CD4-positive, alpha-beta T cell (primary cell): ENCODE results near the gene VWA7. TPM values are rescaled to one million over a fixed set of nuclear protein-coding genes. Genes with fewer than 3 reads are reported as not detected.

ENCODE experiments used
- ATAC-seq: fragments of 200-7000 bp; cut with Tn5 transposase; one replicate; pipeline ENCODE4 v1.10.0; 2022; ENCODE audit warnings: mild to moderate bottlenecking; ENCODE audit not compliant: poor library complexity
- CTCF ChIA-PET: fragments of 350-600 bp; sonication (Branson Sonifier 250); formaldehyde crosslinking; loops from one replicate; lab custom pipeline; 2021; ENCODE audit warnings: antibody characterized with exemption, inconsistent platforms; lab: Charles Lee
- POLR2A ChIA-PET: fragments of 350-600 bp; sonication (Branson Sonifier 250); formaldehyde crosslinking; loops from one replicate; lab custom pipeline; 2021; ENCODE audit warnings: antibody characterized with exemption, inconsistent platforms; lab: Charles Lee
- DNase-seq, 14 experiments: peaks; one replicate each; pipeline ENCODE4 v3.0.0-alpha.2; 2013 to 2020; ENCODE audit warnings: mixed read lengths in 2 of 14
- H3K27ac ChIP-seq, 2 donors: one replicate each; pipeline versions ENCODE4 v1.5.1 to v1.7.0; 2013; ENCODE audit warnings: low read length in 2 of 2, low read depth in 1 of 2, mild to moderate bottlenecking in 1 of 2
- H3K27me3 ChIP-seq, 2 experiments: 1 replicate in 1 of 2; 2 replicates in 1 of 2; pipeline versions ENCODE4 v1.6.1 to v1.7.0; 2013; ENCODE audit warnings: low read length in 2 of 2, control low read depth in 1 of 2, mild to moderate bottlenecking in 1 of 2, moderate library complexity in 1 of 2; ENCODE audit not compliant: insufficient read depth in 2 of 2, control insufficient read depth in 1 of 2
- H3K36me3 ChIP-seq: one replicate; pipeline ENCODE4 v1.6.1; 2013; ENCODE audit warnings: low read length, control low read depth; ENCODE audit not compliant: insufficient read depth
- H3K4me1 ChIP-seq: one replicate; pipeline ENCODE4 v1.6.1; 2013; ENCODE audit warnings: low read length, control low read depth; ENCODE audit not compliant: insufficient read depth
- H3K4me3 ChIP-seq: one replicate; pipeline ENCODE4 v1.5.1; 2013; ENCODE audit warnings: mild to moderate bottlenecking, low read length, moderate library complexity
- H3K9me3 ChIP-seq, 2 experiments: 1 replicate in 1 of 2; 2 replicates in 1 of 2; pipeline versions ENCODE4 v1.6.1 to v1.7.0; 2013; ENCODE audit warnings: low read length in 2 of 2, mild to moderate bottlenecking in 2 of 2, control low read depth in 1 of 2, moderate library complexity in 1 of 2; ENCODE audit not compliant: control insufficient read depth in 1 of 2, insufficient read depth in 1 of 2
- H3K27ac Mint-ChIP-seq: one replicate; pipeline ENCODE4 v1.8.0; 2020; ENCODE audit warnings: mixed read lengths
- H3K27me3 Mint-ChIP-seq: one replicate; pipeline ENCODE4 v1.8.0; 2021; ENCODE audit warnings: mixed read lengths
- H3K36me3 Mint-ChIP-seq: one replicate; pipeline ENCODE4 v1.8.0; 2021; ENCODE audit warnings: low read depth, mixed read lengths
- H3K4me1 Mint-ChIP-seq: one replicate; pipeline ENCODE4 v1.8.0; 2021; ENCODE audit warnings: low read depth, mixed read lengths
- H3K4me3 Mint-ChIP-seq: one replicate; pipeline ENCODE4 v1.8.0; 2020; ENCODE audit warnings: mild to moderate bottlenecking, mixed read lengths
- H3K9me3 Mint-ChIP-seq: one replicate; pipeline ENCODE4 v1.8.0; 2020; ENCODE audit warnings: mixed read lengths
- intact Hi-C, 2 experiments: fragments of 100-400 bp; cut with DNase I in 1 of 2; cut with micrococcal nuclease in 1 of 2; formaldehyde crosslinking; loops; one replicate each; pipeline versions ENCODE4 v1.15.1 to v1.9.0; 2023 to 2025; cut with DNase I, micrococcal nuclease
- polyA plus RNA-seq, 2 donors: library from polyadenylated mRNA; unstranded; fragments of 120-200 nt; gene quantifications; one replicate each; pipeline ENCODE4 v1.2.1, GENCODE V29; 2013
- total RNA-seq, 174 experiments: library from RNA in 2 of 174; stranded (reverse) in 2 of 174; gene quantifications; one replicate each; pipeline ENCODE4 v1.2.3 and lab custom pipeline; 2021 to 2026
- TF ChIP-seq, protein P1 (sequence below): fragments of 200-600 bp; IDR thresholded peaks from one replicate; pipeline ENCODE4 v1.8.0; 2022; ENCODE audit warnings: antibody characterized with exemption, mild to moderate bottlenecking

Gene VWA7, protein sequence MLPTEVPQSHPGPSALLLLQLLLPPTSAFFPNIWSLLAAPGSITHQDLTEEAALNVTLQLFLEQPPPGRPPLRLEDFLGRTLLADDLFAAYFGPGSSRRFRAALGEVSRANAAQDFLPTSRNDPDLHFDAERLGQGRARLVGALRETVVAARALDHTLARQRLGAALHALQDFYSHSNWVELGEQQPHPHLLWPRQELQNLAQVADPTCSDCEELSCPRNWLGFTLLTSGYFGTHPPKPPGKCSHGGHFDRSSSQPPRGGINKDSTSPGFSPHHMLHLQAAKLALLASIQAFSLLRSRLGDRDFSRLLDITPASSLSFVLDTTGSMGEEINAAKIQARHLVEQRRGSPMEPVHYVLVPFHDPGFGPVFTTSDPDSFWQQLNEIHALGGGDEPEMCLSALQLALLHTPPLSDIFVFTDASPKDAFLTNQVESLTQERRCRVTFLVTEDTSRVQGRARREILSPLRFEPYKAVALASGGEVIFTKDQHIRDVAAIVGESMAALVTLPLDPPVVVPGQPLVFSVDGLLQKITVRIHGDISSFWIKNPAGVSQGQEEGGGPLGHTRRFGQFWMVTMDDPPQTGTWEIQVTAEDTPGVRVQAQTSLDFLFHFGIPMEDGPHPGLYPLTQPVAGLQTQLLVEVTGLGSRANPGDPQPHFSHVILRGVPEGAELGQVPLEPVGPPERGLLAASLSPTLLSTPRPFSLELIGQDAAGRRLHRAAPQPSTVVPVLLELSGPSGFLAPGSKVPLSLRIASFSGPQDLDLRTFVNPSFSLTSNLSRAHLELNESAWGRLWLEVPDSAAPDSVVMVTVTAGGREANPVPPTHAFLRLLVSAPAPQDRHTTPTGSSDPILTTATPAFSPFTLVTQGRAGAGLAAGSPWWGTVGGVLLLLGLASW
- total RNA-seq (1 to 10 TPM; 1.7 TPM), total RNA-seq (lab: John Stamatoyannopoulos, UW) (0.33 to 7.1 (median 1.4) reads per million in 172 experiments)
- polyA plus RNA-seq (2013, experiment 1 of 2): 1.9 TPM
- 2.8 TPM for polyA plus RNA-seq (2013, experiment 2 of 2)

- no peaks in the 10 kb centered on the region for H3K9me3 ChIP-seq
- no peaks in the 10 kb centered on the region for H3K9me3 Mint-ChIP-seq
- ATAC-seq (peak; percentile 81), DNase-seq (peak; percentile 33 to 83 (median 55))
- no peak within 1 kb of the TSS for H3K27ac Mint-ChIP-seq
- no peak within 1 kb of the TSS for H3K4me3 Mint-ChIP-seq
- no peaks in the 10 kb centered on the region for H3K27me3 ChIP-seq
- no peaks in the 10 kb centered on the region for H3K27me3 Mint-ChIP-seq
- H3K4me3 ChIP-seq: peak within 1 kb of the TSS; percentile 31
- peaks cover 35% of the 10 kb centered on the region for H3K36me3 ChIP-seq
- no peak within 1 kb of the TSS for H3K27ac ChIP-seq
- H3K36me3 Mint-ChIP-seq: peaks cover 25% of the 10 kb centered on the region
- H3K4me1 Mint-ChIP-seq: peaks cover 29% of the 10 kb centered on the region
- ChIA-PET CTCF (interaction anchor here (0.6 to 2.5 kb wide), 4 partner anchors 7 to 19 kb away, joined by 3 to 6 read pairs (median 4); no protein-coding TSS in a partner anchor), POLR2A (interaction anchor here (0.6 to 1.4 kb wide), 3 partner anchors 11 to 40 kb away, joined by 3 to 4 read pairs (median 4); partner anchors contain the start of gene MSH5)
- intact Hi-C loops: no loop called here
- TF ChIP-seq, protein P1, sequence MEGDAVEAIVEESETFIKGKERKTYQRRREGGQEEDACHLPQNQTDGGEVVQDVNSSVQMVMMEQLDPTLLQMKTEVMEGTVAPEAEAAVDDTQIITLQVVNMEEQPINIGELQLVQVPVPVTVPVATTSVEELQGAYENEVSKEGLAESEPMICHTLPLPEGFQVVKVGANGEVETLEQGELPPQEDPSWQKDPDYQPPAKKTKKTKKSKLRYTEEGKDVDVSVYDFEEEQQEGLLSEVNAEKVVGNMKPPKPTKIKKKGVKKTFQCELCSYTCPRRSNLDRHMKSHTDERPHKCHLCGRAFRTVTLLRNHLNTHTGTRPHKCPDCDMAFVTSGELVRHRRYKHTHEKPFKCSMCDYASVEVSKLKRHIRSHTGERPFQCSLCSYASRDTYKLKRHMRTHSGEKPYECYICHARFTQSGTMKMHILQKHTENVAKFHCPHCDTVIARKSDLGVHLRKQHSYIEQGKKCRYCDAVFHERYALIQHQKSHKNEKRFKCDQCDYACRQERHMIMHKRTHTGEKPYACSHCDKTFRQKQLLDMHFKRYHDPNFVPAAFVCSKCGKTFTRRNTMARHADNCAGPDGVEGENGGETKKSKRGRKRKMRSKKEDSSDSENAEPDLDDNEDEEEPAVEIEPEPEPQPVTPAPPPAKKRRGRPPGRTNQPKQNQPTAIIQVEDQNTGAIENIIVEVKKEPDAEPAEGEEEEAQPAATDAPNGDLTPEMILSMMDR: no peak
- peaks cover 54% of the 10 kb centered on the region for H3K4me1 ChIP-seq
These were observed at the start of gene VWA7 for GRCh38 chr6:31776989-31777666. Gene VWA7 (minus strand): TSS chr6:31777328. CDS start chr6:31776779, 549 bp downstream.

DNA sequence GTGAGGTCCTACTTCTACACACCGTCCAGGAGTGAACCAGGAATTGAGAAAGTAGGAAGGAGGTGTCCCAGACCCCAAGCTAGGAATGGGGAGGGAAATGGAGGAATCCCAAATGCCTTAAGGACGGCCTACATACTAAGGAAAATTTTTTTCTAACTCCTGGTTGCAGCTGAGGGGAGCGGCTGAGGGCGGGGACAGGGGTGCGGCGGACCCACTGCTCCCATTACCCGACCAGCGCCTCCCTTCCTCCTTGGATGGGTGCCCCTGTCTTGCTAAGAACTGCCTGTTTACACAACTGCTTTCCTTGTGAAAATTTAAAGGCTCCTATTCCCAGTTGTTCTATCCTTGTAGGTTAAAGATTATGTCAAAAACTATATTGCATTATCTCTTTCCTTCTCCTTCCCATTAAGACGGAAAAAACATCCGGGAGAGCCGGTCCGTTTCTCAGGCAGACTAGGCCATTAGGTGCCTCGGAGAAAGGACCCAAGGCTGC lies 49.7 kb upstream of the VWA7 start:
- H3K27ac Mint-ChIP-seq: peak overlapping the region; percentile 97
- no peaks in the 10 kb centered on the region for H3K27me3 Mint-ChIP-seq
- Histone ChIP-seq H3K36me3 (peaks cover 2% of the 10 kb centered on the region), H3K4me1 (peaks cover 46% of the 10 kb centered on the region), H3K27me3 (no peaks in the 10 kb centered on the region), H3K27ac (peak overlapping the region; percentile 74 to 76), H3K9me3 (no peaks in the 10 kb centered on the region), H3K4me3 (peak overlapping the region; percentile 84)
- H3K4me3 Mint-ChIP-seq: peak overlapping the region; percentile 96
- DNase-seq (peak in 5 of 14 experiments; percentile 32 to 54 (median 40)), ATAC-seq (peak; percentile 19)
- H3K36me3 Mint-ChIP-seq: peaks cover 14% of the 10 kb centered on the region
- no peaks in the 10 kb centered on the region for H3K9me3 Mint-ChIP-seq
- intact Hi-C loops: loop anchor here in 1 of 2 experiments (2.0 kb wide), 1 partner anchor 32 kb away; the partner anchor contains the start of gene VARS1
- peaks cover 50% of the 10 kb centered on the region for H3K4me1 Mint-ChIP-seq
- TF ChIP-seq, protein P1: no peak
- ChIA-PET CTCF (interaction anchor here (0.6 to 1.4 kb wide), 9 partner anchors 9 to 97 kb away, joined by 3 to 7 read pairs (median 4); partner anchors contain the start of genes DDAH2, MSH5 and VARS1), POLR2A (interaction anchor here (0.7 to 2.9 kb wide), 26 partner anchors 9 to 285 kb away, joined by 3 to 34 read pairs (median 6); partner anchors contain the start of genes ABHD16A, BAG6, C6orf47 and CLIC1)
